Immature natural killer cell (primary cell): ENCODE results near the gene USP13. TPM values are rescaled to one million over a fixed set of nuclear protein-coding genes. Genes with fewer than 3 reads are reported as not detected.

Experiments used
- DNase-seq, 3 donors: peaks; one replicate each; pipeline ENCODE4 v3.0.0; 2022; ENCODE audit warnings: mixed read lengths in 1 of 3
- H3K27ac Mint-ChIP-seq, 6 donors: one replicate each; pipeline ENCODE4 v1.8.0; 2020; ENCODE audit warnings: mixed read lengths in 6 of 6, mild to moderate bottlenecking in 5 of 6, inconsistent platforms in 4 of 6, moderate library complexity in 3 of 6
- H3K27me3 Mint-ChIP-seq, 3 donors: one replicate each; pipeline ENCODE4 v1.8.0; 2020 to 2021; ENCODE audit warnings: low read depth in 3 of 3, mild to moderate bottlenecking in 3 of 3, mixed read lengths in 3 of 3, moderate library complexity in 3 of 3, inconsistent platforms in 1 of 3
- H3K36me3 Mint-ChIP-seq, 3 donors: one replicate each; pipeline ENCODE4 v1.8.0; 2020; ENCODE audit warnings: mixed read lengths in 3 of 3, inconsistent platforms in 2 of 3, mild to moderate bottlenecking in 2 of 3
- H3K4me1 Mint-ChIP-seq, 2 donors: one replicate each; pipeline ENCODE4 v1.8.0; 2020; ENCODE audit warnings: inconsistent platforms in 2 of 2, mild to moderate bottlenecking in 2 of 2, mixed read lengths in 2 of 2, moderate library complexity in 1 of 2
- H3K4me3 Mint-ChIP-seq, 5 donors: one replicate each; pipeline ENCODE4 v1.8.0; 2020; ENCODE audit warnings: mild to moderate bottlenecking in 5 of 5, mixed read lengths in 5 of 5, inconsistent platforms in 3 of 5, moderate library complexity in 3 of 5
- H3K9me3 Mint-ChIP-seq, 6 donors: one replicate each; pipeline ENCODE4 v1.8.0; 2020; ENCODE audit warnings: mild to moderate bottlenecking in 6 of 6, mixed read lengths in 6 of 6, inconsistent platforms in 4 of 6, moderate library complexity in 3 of 6
- polyA plus RNA-seq, 3 donors: library from polyadenylated mRNA; unstranded; fragments of 300-500 nt; fragmentation: Illumina TruSeq; gene quantifications; one replicate each; pipeline ENCODE4 v1.2.3, GENCODE V29; 2021

The USP13 gene, protein sequence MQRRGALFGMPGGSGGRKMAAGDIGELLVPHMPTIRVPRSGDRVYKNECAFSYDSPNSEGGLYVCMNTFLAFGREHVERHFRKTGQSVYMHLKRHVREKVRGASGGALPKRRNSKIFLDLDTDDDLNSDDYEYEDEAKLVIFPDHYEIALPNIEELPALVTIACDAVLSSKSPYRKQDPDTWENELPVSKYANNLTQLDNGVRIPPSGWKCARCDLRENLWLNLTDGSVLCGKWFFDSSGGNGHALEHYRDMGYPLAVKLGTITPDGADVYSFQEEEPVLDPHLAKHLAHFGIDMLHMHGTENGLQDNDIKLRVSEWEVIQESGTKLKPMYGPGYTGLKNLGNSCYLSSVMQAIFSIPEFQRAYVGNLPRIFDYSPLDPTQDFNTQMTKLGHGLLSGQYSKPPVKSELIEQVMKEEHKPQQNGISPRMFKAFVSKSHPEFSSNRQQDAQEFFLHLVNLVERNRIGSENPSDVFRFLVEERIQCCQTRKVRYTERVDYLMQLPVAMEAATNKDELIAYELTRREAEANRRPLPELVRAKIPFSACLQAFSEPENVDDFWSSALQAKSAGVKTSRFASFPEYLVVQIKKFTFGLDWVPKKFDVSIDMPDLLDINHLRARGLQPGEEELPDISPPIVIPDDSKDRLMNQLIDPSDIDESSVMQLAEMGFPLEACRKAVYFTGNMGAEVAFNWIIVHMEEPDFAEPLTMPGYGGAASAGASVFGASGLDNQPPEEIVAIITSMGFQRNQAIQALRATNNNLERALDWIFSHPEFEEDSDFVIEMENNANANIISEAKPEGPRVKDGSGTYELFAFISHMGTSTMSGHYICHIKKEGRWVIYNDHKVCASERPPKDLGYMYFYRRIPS
- 1 to 10 TPM; 2.3 to 3.5 (median 2.6) TPM for polyA plus RNA-seq

DNA sequence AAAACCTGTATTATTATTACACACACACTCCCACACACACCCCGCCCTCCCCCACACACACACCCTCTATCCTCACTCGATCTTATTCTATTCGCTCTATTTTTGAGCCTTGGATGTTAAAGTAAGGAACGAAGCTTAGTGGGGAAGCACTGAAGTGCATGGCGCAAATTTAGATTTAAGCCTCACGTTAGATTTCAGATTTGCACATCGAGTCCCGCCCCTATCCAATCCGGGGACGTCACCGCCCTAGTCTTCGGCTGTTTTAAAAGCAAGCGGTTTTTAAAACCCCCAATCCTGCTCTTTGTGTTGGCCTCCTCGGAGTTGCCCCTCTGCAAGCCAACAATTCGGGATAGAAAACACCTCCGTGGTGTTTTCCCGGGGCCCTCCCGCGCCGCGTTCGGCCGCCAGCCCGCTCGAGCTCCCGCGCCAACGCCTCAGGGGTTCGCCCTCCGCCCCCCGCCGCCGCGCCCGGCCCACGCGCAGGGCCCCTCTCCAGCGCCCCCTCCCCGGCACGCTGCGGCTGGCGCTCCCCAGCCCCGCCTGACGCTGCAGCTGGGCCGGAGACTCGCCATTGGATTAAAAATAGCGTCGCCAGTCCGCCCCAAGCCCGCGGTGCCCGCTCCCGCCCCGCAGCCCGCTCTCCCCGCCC lies at the start of gene USP13:
Gene USP13, plus strand, starts transcription at position 594 of the 649 bp plus-strand sequence. CDS start 186 bp downstream, outside the sequence.
- peaks cover 0 to 3% (median 0%) of the 10 kb centered on the region in 3 donors for H3K36me3 Mint-ChIP-seq
- H3K27ac Mint-ChIP-seq = peak within 1 kb of the TSS; percentile 43 to 89 (median 68)
- DNase-seq = peak in 2 of 3 donors; percentile 49 to 54
- H3K4me1 Mint-ChIP-seq = peaks cover 21 to 34% of the 10 kb centered on the region in 2 donors
- H3K4me3 Mint-ChIP-seq = peak within 1 kb of the TSS; percentile 88 to 98 (median 91)
- peaks cover 0 to 21% (median 7%) of the 10 kb centered on the region in 3 donors for H3K27me3 Mint-ChIP-seq
- H3K9me3 Mint-ChIP-seq = no peaks in the 10 kb centered on the region

DNA sequence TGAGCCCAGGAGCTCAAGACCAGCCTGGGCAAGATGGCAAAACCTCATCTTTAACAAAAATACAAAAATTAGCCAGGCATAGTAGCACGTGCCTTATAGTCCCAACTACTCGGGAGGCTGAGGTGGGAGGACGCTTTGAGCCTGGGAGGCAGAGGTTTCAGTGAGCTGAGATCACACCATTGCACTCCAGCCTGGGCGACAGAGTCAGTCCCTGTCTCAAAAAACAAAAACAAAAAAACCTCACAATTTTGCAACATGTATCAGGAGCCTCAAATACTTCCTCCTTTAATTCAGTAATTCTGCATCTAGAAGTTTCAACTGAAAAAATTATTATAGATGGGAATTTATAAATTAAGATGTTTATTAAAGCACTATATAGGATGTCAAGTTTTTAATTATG lies 49.5 kb upstream of the USP13 start:
- peaks cover 31 to 52% of the 10 kb centered on the region in 2 donors for H3K4me1 Mint-ChIP-seq
- H3K27ac Mint-ChIP-seq = peak overlapping the region; percentile 96 to 100 (median 98)
- no peaks in the 10 kb centered on the region for H3K9me3 Mint-ChIP-seq
- peaks cover 8 to 15% (median 8%) of the 10 kb centered on the region in 3 donors for H3K36me3 Mint-ChIP-seq
- peaks cover 3 to 19% (median 4%) of the 10 kb centered on the region in 3 donors for H3K27me3 Mint-ChIP-seq
- no peak for DNase-seq
- peak overlapping the region; percentile 95 to 100 (median 98) for H3K4me3 Mint-ChIP-seq

- Mint-ChIP-seq H3K4me3 (peak overlapping the region; percentile 95 to 100 (median 98)), H3K36me3 (peaks cover 8 to 13% (median 8%) of the 10 kb centered on the region in 3 donors), H3K4me1 (peaks cover 32 to 53% of the 10 kb centered on the region in 2 donors), H3K9me3 (no peaks in the 10 kb centered on the region), H3K27ac (peak overlapping the region; percentile 96 to 100 (median 98)), H3K27me3 (peaks cover 3 to 19% (median 4%) of the 10 kb centered on the region in 3 donors)
- DNase-seq = no peak
Measured at GRCh38 chr3:179603831-179604230, 49.0 kb upstream of the USP13 start.

DNA sequence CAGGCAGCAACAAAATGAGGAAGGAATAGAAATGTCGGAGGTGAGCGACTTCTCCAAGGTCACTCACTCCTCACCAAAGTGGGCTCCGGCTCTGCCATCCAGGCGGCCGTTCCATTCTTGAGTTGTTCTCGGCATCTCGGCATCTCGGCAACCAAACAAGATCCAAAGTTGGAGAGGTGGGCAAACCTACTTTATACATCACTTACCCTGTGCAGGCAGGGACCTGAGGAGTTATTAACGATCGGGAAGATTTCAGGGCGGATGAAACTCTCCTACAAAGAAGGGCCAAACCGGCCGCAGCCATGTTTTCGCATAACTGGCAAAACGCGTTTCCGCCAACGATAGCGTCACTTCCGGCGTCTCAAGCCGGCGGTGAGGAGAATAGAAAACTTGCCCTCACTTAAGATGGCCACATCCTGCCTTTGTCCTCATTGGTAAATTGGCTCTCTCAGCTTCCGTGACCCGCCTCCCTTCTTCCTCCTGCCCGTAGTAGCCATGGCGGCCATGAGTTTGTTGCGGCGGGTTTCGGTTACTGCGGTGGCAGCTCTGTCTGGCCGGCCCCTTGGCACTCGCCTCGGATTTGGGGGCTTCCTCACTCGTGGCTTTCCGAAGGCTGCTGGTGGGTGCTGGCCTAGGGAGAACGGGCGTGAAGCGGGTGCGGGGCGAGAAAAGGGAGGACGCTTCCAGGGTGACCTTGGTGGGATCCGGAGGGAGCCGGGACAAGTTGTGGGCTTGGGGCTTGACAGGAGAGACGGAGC lies 48.3 kb upstream of the USP13 start, which contains the start of the genes MRPL47 and NDUFB5:
Gene MRPL47, minus strand, starts transcription at position 318 of the 758 bp plus-strand sequence. Its CDS starts 14 bp downstream, at position 304.
Gene NDUFB5, plus strand, starts transcription at position 474 of the 758 bp plus-strand sequence. Its CDS starts 22 bp downstream, at position 496.
- Mint-ChIP-seq H3K36me3 (peaks cover 2 to 9% (median 6%) of the 10 kb centered on the region in 3 donors), H3K9me3 (no peaks in the 10 kb centered on the region), H3K4me1 (peaks cover 37 to 56% of the 10 kb centered on the region in 2 donors), H3K27ac (peak within 1 kb of the TSS; percentile 96 to 100 (median 98)), H3K27me3 (peaks cover 3 to 17% (median 4%) of the 10 kb centered on the region in 3 donors), H3K4me3 (peak within 1 kb of the TSS; percentile 95 to 100 (median 98))
- DNase-seq = peak; percentile 92 to 93 (median 93)

DNA sequence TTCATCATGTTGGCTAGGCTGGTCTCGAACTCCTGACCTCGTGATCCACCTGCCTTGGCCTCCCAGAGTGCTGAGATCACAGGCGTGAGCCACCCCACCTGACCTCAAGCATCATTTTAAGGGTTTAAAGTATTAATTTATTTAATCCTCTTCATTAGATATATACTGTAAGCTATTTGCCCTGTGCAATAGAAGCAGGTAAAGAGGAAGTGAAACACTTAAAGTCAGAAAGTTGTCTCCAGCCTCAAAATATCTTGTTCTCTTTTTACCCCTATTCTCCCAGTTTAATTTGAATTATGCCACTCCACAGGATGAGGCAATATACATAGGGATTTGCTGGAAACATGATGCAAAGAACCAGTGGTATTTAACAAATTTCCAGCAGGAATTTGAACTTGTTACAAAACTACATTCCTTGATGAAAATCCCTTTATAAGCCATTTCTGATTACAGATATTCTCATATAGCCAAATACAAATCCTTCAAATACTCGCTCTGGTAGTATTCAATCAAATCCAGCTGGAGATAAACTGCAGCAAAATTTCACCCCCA lies 46.2 kb upstream of the USP13 start:
- Mint-ChIP-seq H3K27me3 (peaks cover 3 to 17% (median 4%) of the 10 kb centered on the region in 3 donors), H3K9me3 (no peaks in the 10 kb centered on the region), H3K36me3 (peaks cover 0 to 7% (median 4%) of the 10 kb centered on the region in 3 donors), H3K4me1 (peaks cover 38 to 61% of the 10 kb centered on the region in 2 donors), H3K27ac (peak overlapping the region; percentile 12 to 71 (median 28)), H3K4me3 (peak overlapping the region; percentile 12 to 58 (median 15))
- no peak for DNase-seq

DNA sequence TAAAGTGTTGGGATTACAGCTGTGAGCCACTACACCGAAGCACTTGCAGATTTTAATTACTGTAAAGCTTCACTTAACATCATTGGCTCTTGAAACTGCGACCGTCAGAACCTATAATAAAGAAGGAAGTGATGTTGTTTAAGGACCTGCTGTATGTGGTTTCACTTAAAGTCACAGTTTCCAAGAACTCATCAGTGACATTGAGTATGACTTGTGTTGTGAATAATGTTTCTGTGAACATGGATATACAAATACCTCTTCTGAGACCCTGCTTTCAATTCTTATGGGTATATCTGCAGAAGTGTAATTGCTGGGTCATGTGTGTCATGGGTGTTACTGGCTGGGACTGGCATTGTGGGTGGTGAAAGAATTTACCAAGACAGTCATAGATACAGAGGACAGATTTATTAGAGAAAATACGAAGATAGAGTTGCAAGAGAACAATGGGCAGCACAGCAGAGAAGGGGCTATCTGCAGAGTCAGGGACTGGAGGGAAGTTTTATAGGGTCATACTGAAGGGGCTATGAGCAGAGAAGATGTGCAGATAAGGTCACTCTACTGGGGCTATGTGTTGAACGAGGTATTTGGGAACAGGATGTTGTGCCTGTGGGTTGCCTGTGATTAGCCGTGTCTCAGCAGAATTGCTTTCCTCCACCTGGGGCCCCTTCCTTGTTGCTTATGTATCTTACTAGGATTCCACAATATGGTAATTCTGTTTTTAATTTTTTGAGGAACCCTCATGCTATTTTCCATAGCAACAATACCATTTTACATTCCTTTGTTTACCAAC lies 43.7 kb upstream of the USP13 start:
- Mint-ChIP-seq H3K4me3 (no peak overlapping the region), H3K4me1 (peaks cover 28 to 46% of the 10 kb centered on the region in 2 donors)

GRCh38 chr3:179610066-179610465 lies 42.8 kb upstream of the USP13 start:
- H3K27me3 Mint-ChIP-seq = peaks cover 0 to 3% (median 3%) of the 10 kb centered on the region in 3 donors
- H3K4me1 Mint-ChIP-seq = peaks cover 19 to 37% of the 10 kb centered on the region in 2 donors
- DNase-seq = no peak
- no peak overlapping the region for H3K4me3 Mint-ChIP-seq
- peaks cover 0 to 7% (median 4%) of the 10 kb centered on the region in 3 donors for H3K36me3 Mint-ChIP-seq
- no peak overlapping the region for H3K27ac Mint-ChIP-seq
- H3K9me3 Mint-ChIP-seq = no peaks in the 10 kb centered on the region

More for the DNA sequence above, 43.7 kb upstream of the USP13 start:
- Mint-ChIP-seq H3K36me3 (peaks cover 0 to 7% (median 4%) of the 10 kb centered on the region in 3 donors), H3K27ac (peak overlapping the region in 3 of 6 donors; percentile 0 to 43 (median 4)), H3K27me3 (peaks cover 3 to 12% (median 4%) of the 10 kb centered on the region in 3 donors), H3K9me3 (no peaks in the 10 kb centered on the region)
- DNase-seq = no peak

- Mint-ChIP-seq H3K4me1 (peaks cover 8 to 15% of the 10 kb centered on the region in 2 donors), H3K27ac (no peak overlapping the region), H3K9me3 (no peaks in the 10 kb centered on the region), H3K4me3 (no peak overlapping the region), H3K36me3 (peaks cover 6 to 11% (median 9%) of the 10 kb centered on the region in 3 donors), H3K27me3 (no peaks in the 10 kb centered on the region)
- DNase-seq = no peak
Measured at GRCh38 chr3:179613807-179614206, 39.0 kb upstream of the USP13 start.

GRCh38 chr3:179615458-179616173 lies 37.2 kb upstream of the USP13 start:
- no peak for DNase-seq
- H3K4me3 Mint-ChIP-seq = no peak overlapping the region
- no peaks in the 10 kb centered on the region for H3K9me3 Mint-ChIP-seq
- no peak overlapping the region for H3K27ac Mint-ChIP-seq
- peaks cover 0 to 1% (median 0%) of the 10 kb centered on the region in 3 donors for H3K27me3 Mint-ChIP-seq
- peaks cover 2 to 6% of the 10 kb centered on the region in 2 donors for H3K4me1 Mint-ChIP-seq
- peaks cover 7 to 27% (median 13%) of the 10 kb centered on the region in 3 donors for H3K36me3 Mint-ChIP-seq

DNA sequence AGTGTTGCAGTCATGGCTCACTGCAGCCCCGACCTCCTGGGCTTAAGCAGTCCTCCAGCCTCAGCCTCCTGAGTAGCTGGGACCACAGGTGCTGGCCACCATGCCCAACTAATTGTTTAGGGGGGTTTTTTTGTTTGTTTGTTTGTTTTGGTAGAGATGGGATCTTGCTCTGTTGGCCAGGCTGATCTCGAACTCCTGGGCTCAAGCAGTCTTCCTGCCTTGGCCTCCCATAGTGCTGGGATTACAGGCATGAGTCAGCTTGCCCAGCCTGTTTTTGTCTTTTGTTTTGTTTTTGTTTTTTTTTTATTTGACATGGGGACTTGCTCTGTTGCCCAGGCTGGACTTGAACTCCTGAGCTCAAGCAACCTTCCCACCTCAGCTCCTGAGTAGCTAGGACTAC lies 30.8 kb upstream of the USP13 start:
- no peaks in the 10 kb centered on the region for H3K9me3 Mint-ChIP-seq
- no peaks in the 10 kb centered on the region for H3K4me1 Mint-ChIP-seq
- H3K27ac Mint-ChIP-seq = no peak overlapping the region
- H3K36me3 Mint-ChIP-seq = peaks cover 27 to 61% (median 30%) of the 10 kb centered on the region in 3 donors
- H3K27me3 Mint-ChIP-seq = peaks cover 0 to 3% (median 1%) of the 10 kb centered on the region in 3 donors
- H3K4me3 Mint-ChIP-seq = no peak overlapping the region
- no peak for DNase-seq

- no peak for DNase-seq
- Mint-ChIP-seq H3K27me3 (peaks cover 0 to 3% (median 1%) of the 10 kb centered on the region in 3 donors), H3K4me1 (no peaks in the 10 kb centered on the region), H3K9me3 (no peaks in the 10 kb centered on the region), H3K4me3 (no peak overlapping the region), H3K36me3 (peaks cover 21 to 47% (median 28%) of the 10 kb centered on the region in 3 donors), H3K27ac (no peak overlapping the region)
Measured at GRCh38 chr3:179624451-179624850, 28.4 kb upstream of the USP13 start.
